Measurements from ENCODE around the gene PRUNE2.
A peak's percentile ranks its signal among the peaks of the same experiment; 100 is the strongest.
"Not testable (repeated sequence)": the region's sequence is repeated elsewhere in the genome, so short reads cannot be mapped to it uniquely, and the experiment has no call there.

PRUNE2 gene

GRCh38 chr9:76691517-76692313 is 214.2 kb downstream of the PRUNE2 start:
- H3K27ac Mint-ChIP-seq, result peak overlapping the region; percentile 68
- H3K4me3 Mint-ChIP-seq, result peak overlapping the region; percentile 67
- intact Hi-C loops (cut with micrococcal nuclease), result no loop called here
- H3K36me3 Mint-ChIP-seq (ENCODE audit: low read depth), result no peaks in the 10 kb centered on the region
- no peaks in the 10 kb centered on the region for H3K9me3 Mint-ChIP-seq
- H3K27me3 Mint-ChIP-seq, result peaks cover 3% of the 10 kb centered on the region
- H3K4me1 Mint-ChIP-seq (ENCODE audit: low read depth), result peaks cover 42% of the 10 kb centered on the region

DNA sequence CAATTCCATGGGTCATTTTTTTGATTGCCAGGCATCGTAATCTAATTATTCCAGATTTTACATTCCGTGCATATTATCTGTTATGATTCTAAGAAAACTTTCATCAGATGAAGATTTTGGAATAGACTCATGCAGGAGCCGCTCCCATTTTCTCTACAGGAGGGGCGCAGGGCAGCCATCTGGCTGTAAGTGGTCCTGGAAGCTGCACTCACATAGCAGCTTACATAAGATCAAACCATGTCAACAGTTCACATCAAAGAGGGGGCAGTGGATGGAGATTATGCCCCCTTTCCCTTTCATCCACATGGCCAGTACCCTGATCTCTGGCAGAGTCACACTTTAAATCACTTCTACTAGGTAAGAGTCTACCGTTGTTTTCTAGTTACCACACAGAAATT is 214.9 kb downstream of the PRUNE2 start:
- peaks cover 43% of the 10 kb centered on the region for H3K4me1 Mint-ChIP-seq (ENCODE audit: low read depth)
- H3K4me3 Mint-ChIP-seq, result no peak overlapping the region
- no peak overlapping the region for H3K27ac Mint-ChIP-seq
- peaks cover 3% of the 10 kb centered on the region for H3K27me3 Mint-ChIP-seq
- no peaks in the 10 kb centered on the region for H3K9me3 Mint-ChIP-seq
- H3K36me3 Mint-ChIP-seq (ENCODE audit: low read depth), result no peaks in the 10 kb centered on the region
- intact Hi-C loops (cut with micrococcal nuclease), result no loop called here

DNA sequence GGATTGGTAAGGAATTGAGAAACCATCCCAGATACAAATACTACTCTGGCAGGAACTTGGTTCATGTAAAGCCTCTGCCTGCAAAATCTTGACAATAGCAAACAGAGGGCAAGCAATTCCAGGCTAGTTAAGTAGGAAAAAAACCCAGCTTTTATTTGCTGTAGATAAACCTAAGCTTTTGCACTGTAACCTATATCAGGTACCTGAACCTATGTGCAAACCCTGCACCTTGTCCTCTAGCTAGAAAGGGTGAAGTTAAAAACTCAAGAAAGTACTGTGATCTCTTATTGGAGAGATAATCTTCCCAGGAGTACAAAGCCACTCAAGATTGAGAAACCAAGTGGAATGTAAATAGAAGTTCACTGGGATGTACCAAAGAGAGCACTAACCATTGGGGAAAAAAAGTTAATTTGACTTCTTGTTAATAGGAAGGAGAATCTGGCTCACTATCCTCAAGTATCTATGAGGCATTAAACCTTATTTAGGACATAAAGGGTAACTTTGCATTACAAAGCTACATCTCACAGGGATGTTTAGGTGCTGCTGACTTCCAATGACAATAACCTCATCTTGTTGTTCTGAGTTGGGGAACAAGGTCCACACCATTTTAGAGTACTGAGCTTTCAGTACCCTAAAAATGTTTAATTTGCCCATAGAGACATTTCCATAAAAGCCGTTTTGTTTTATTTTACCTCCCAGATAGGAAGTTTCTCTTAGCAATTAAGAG is 215.5 kb downstream of the PRUNE2 start:
- intact Hi-C loops (cut with micrococcal nuclease), result no loop called here
- no peak overlapping the region for H3K27ac Mint-ChIP-seq
- H3K4me3 Mint-ChIP-seq, result no peak overlapping the region
- H3K4me1 Mint-ChIP-seq (ENCODE audit: low read depth), result peaks cover 43% of the 10 kb centered on the region
- H3K27me3 Mint-ChIP-seq, result peaks cover 3% of the 10 kb centered on the region
- H3K36me3 Mint-ChIP-seq (ENCODE audit: low read depth), result no peaks in the 10 kb centered on the region
- H3K9me3 Mint-ChIP-seq, result no peaks in the 10 kb centered on the region

DNA sequence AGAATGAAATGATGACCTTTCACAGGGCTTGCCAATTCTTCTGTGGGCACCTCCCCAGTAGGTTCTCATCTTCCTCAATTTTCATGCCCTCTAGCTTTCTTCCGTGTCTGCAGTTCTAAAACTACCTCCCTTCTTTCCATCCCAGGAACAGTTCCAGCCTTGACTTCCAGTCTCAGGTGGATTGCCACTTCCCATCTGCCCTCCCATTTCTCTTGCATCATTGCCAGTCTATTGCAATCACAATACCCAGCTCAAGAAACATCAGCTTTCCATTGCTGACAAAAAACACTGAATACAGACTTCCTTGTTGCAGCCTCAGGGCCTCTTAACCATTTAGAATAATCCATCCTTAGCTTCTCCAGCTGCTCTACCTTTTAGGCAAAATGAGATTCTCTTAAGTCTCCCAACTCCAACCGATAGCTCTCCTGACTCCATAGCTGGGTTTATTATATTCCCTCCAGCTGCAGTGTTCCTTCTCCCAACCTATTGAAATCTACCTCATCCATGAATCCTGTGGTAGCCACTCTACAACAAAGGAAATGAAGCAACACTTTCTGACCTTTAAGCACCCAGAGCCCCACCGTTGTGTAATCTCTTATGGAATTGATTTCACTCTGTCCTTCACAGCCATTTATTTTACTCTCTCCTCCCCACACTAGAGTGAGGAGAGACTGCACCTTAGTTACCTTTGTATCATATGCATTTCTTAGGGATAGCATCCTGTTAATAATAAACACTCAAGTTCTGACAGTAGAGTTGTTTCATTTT is 217.3 kb downstream of the PRUNE2 start:
- Mint-ChIP-seq H3K36me3 (ENCODE audit: low read depth) (no peaks in the 10 kb centered on the region), H3K4me1 (ENCODE audit: low read depth) (peaks cover 38% of the 10 kb centered on the region), H3K27me3 (peaks cover 3% of the 10 kb centered on the region), H3K4me3 (no peak overlapping the region), H3K9me3 (no peaks in the 10 kb centered on the region), H3K27ac (peak overlapping the region; percentile 35)
- intact Hi-C loops (cut with micrococcal nuclease), result no loop called here

- intact Hi-C loops (cut with micrococcal nuclease), result no loop called here
- no peaks in the 10 kb centered on the region for H3K36me3 Mint-ChIP-seq (ENCODE audit: low read depth)
- peak overlapping the region; percentile 35 for H3K27ac Mint-ChIP-seq
- H3K27me3 Mint-ChIP-seq, result peaks cover 3% of the 10 kb centered on the region
- peaks cover 3% of the 10 kb centered on the region for H3K9me3 Mint-ChIP-seq
- peaks cover 36% of the 10 kb centered on the region for H3K4me1 Mint-ChIP-seq (ENCODE audit: low read depth)
- no peak overlapping the region for H3K4me3 Mint-ChIP-seq
These were observed 218.0 kb downstream of the PRUNE2 start for GRCh38 chr9:76687861-76688391.

GRCh38 chr9:76686756-76687155 is 219.2 kb downstream of the PRUNE2 start:
- intact Hi-C loops (cut with micrococcal nuclease), result no loop called here
- Mint-ChIP-seq H3K36me3 (ENCODE audit: low read depth) (no peaks in the 10 kb centered on the region), H3K27me3 (no peaks in the 10 kb centered on the region), H3K4me3 (no peak overlapping the region), H3K27ac (no peak overlapping the region), H3K4me1 (ENCODE audit: low read depth) (peaks cover 28% of the 10 kb centered on the region), H3K9me3 (peaks cover 6% of the 10 kb centered on the region)

- no peaks in the 10 kb centered on the region for H3K36me3 Mint-ChIP-seq (ENCODE audit: low read depth)
- H3K27me3 Mint-ChIP-seq, result no peaks in the 10 kb centered on the region
- no peak overlapping the region for H3K27ac Mint-ChIP-seq
- peaks cover 25% of the 10 kb centered on the region for H3K4me1 Mint-ChIP-seq (ENCODE audit: low read depth)
- H3K4me3 Mint-ChIP-seq, result no peak overlapping the region
- H3K9me3 Mint-ChIP-seq, result peaks cover 15% of the 10 kb centered on the region
- intact Hi-C loops (cut with micrococcal nuclease), result no loop called here
These were observed 221.7 kb downstream of the PRUNE2 start for GRCh38 chr9:76684213-76684612.

GRCh38 chr9:76681556-76681955 is 224.4 kb downstream of the PRUNE2 start:
- no peak overlapping the region for H3K4me3 Mint-ChIP-seq
- no peaks in the 10 kb centered on the region for H3K36me3 Mint-ChIP-seq (ENCODE audit: low read depth)
- H3K9me3 Mint-ChIP-seq, result peaks cover 15% of the 10 kb centered on the region
- intact Hi-C loops (cut with micrococcal nuclease), result no loop called here
- H3K27me3 Mint-ChIP-seq, result no peaks in the 10 kb centered on the region
- no peak overlapping the region for H3K27ac Mint-ChIP-seq
- no peaks in the 10 kb centered on the region for H3K4me1 Mint-ChIP-seq (ENCODE audit: low read depth)

GRCh38 chr9:76680716-76681425 is 225.0 kb downstream of the PRUNE2 start:
- no peaks in the 10 kb centered on the region for H3K4me1 Mint-ChIP-seq (ENCODE audit: low read depth)
- no peak overlapping the region for H3K27ac Mint-ChIP-seq
- H3K9me3 Mint-ChIP-seq, result peaks cover 15% of the 10 kb centered on the region

GRCh38 chr9:76677481-76678055 is 228.3 kb downstream of the PRUNE2 start:
- Mint-ChIP-seq H3K36me3 (ENCODE audit: low read depth) (no peaks in the 10 kb centered on the region), H3K4me1 (ENCODE audit: low read depth) (no peaks in the 10 kb centered on the region), H3K27ac (no peak overlapping the region), H3K27me3 (no peaks in the 10 kb centered on the region), H3K9me3 (peaks cover 9% of the 10 kb centered on the region), H3K4me3 (no peak overlapping the region)
- intact Hi-C loops (cut with micrococcal nuclease), result no loop called here

More at GRCh38 chr9:76680716-76681425, 225.0 kb downstream of the PRUNE2 start:
- no peaks in the 10 kb centered on the region for H3K36me3 Mint-ChIP-seq (ENCODE audit: low read depth)
- no peaks in the 10 kb centered on the region for H3K27me3 Mint-ChIP-seq
- intact Hi-C loops (cut with micrococcal nuclease), result no loop called here
- H3K4me3 Mint-ChIP-seq, result no peak overlapping the region

DNA sequence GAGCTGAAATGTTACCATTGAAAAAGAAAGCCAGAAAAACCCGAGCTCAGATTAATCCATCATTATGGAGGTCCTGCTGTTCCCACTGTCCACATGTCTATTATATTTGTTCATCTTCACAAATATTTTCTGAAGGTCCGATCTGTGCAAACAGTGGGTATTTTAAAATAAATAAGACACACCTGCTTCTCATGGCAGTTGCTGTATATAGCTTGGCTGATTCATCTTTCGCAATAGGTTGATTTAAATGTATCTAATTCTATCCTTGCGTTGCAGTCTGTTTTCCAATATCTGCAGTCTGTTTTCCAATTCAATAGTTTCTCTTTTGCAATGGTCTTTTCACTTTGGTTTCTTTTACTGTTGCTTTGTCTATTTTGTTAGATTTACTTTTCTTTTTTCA is 229.1 kb downstream of the PRUNE2 start:
- Mint-ChIP-seq H3K36me3 (ENCODE audit: low read depth) (no peaks in the 10 kb centered on the region), H3K9me3 (peaks cover 9% of the 10 kb centered on the region), H3K27ac (no peak overlapping the region), H3K4me1 (ENCODE audit: low read depth) (no peaks in the 10 kb centered on the region), H3K27me3 (no peaks in the 10 kb centered on the region), H3K4me3 (no peak overlapping the region)
- intact Hi-C loops (cut with micrococcal nuclease), result no loop called here

GRCh38 chr9:76667521-76667957 is 238.4 kb downstream of the PRUNE2 start:
- Mint-ChIP-seq H3K27ac (no peak overlapping the region), H3K36me3 (ENCODE audit: low read depth) (no peaks in the 10 kb centered on the region), H3K27me3 (peaks cover 2% of the 10 kb centered on the region), H3K4me3 (no peak overlapping the region), H3K9me3 (no peaks in the 10 kb centered on the region), H3K4me1 (ENCODE audit: low read depth) (peaks cover 6% of the 10 kb centered on the region)
- intact Hi-C loops (cut with micrococcal nuclease), result loop anchor here (1.0 kb wide), 1 partner anchor 37 kb away; no protein-coding TSS in a partner anchor

DNA sequence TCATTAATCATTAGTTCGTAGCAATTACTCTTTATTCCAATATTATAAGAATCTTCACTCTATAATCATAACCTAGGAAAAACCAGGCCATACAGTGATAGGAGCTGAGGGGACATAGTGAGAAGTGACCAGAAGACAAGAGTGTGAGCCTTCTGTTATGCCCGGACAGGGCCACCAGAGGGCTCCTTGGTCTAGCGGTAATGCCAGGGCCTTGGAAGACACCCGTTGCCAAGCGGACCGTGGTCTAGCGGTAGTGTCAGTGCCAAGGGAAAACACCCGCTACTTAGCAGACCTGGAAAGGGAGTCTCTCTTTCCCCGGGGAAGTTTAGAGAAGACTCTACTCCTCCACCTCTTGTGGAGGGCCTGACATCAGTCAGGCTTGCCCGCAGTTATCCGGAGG is 239.9 kb downstream of the PRUNE2 start:
- H3K4me3 Mint-ChIP-seq; H3K4me1 Mint-ChIP-seq (ENCODE audit: low read depth); H3K36me3 Mint-ChIP-seq (ENCODE audit: low read depth); H3K27ac Mint-ChIP-seq; intact Hi-C loops (cut with micrococcal nuclease); H3K9me3 Mint-ChIP-seq; H3K27me3 Mint-ChIP-seq: not testable (repeated sequence)
